Mesothelial cell of epicardium (in vitro differentiated cells): ENCODE results near the gene HNRNPK. TPM values are rescaled to one million over a fixed set of nuclear protein-coding genes. Genes with fewer than 3 reads are reported as not detected.

ENCODE experiments used
- DNase-seq, 2 experiments: peaks; one replicate each; pipeline ENCODE4 v3.0.0; 2021; ENCODE audit warnings: low spot score in 2 of 2; ENCODE audit not compliant: unreplicated experiment in 2 of 2
- H3K27ac Mint-ChIP-seq: 2 replicates; pipeline ENCODE4 v1.8.0; 2021; ENCODE audit warnings: mixed read lengths
- H3K27me3 Mint-ChIP-seq: 2 replicates; pipeline ENCODE4 v1.8.0; 2021; ENCODE audit warnings: low read depth, mixed read lengths
- H3K36me3 Mint-ChIP-seq: 2 replicates; pipeline ENCODE4 v1.8.0; 2021; ENCODE audit warnings: mixed read lengths
- H3K4me1 Mint-ChIP-seq: 2 replicates; pipeline ENCODE4 v1.8.0; 2021; ENCODE audit warnings: mixed read lengths
- H3K4me3 Mint-ChIP-seq: 2 replicates; pipeline ENCODE4 v1.8.0; 2021; ENCODE audit warnings: mild to moderate bottlenecking, moderate library complexity, mixed read lengths
- H3K9me3 Mint-ChIP-seq: 2 replicates; pipeline ENCODE4 v1.8.0; 2021; ENCODE audit warnings: mixed read lengths
- CTCF ChIP-seq: fragments of 200-600 bp; sonication (generic); IDR thresholded peaks from one replicate; pipeline ENCODE4 v1.5.0; 2021; ENCODE audit warnings: antibody characterized with exemption; ENCODE audit not compliant: unreplicated experiment
- total RNA-seq: library from RNA; stranded (reverse); gene quantifications from 3 replicates; pipeline ENCODE4 v1.2.1, GENCODE V29; 2021

The HNRNPK gene
- total RNA-seq, 1 donor from 2014 or later, result 672 TPM

- Mint-ChIP-seq H3K4me3 (no peak overlapping the region), H3K4me1 (peaks cover 15% of the 10 kb centered on the region), H3K36me3 (peaks cover 12% of the 10 kb centered on the region), H3K27ac (no peak overlapping the region), H3K27me3 (no peaks in the 10 kb centered on the region), H3K9me3 (peaks cover 2% of the 10 kb centered on the region)
- no peak for DNase-seq
- no peak for TF ChIP-seq CTCF
These were observed 22.3 kb upstream of the HNRNPK start for GRCh38 chr9:84002344-84002743.

GRCh38 chr9:84001621-84002020, 21.6 kb upstream of the HNRNPK start:
- Mint-ChIP-seq H3K4me1 (peaks cover 15% of the 10 kb centered on the region), H3K36me3 (peaks cover 10% of the 10 kb centered on the region), H3K27me3 (no peaks in the 10 kb centered on the region), H3K4me3 (no peak overlapping the region), H3K27ac (no peak overlapping the region), H3K9me3 (no peaks in the 10 kb centered on the region)
- TF ChIP-seq CTCF, result no peak
- DNase-seq, result no peak

- Mint-ChIP-seq H3K4me1 (peaks cover 17% of the 10 kb centered on the region), H3K27me3 (no peaks in the 10 kb centered on the region)
- DNase-seq, result no peak
These were observed 20.2 kb upstream of the HNRNPK start for GRCh38 chr9:84000186-84000585.

GRCh38 chr9:83999141-83999918, 19.3 kb upstream of the HNRNPK start:
- no peak for TF ChIP-seq CTCF
- Mint-ChIP-seq H3K27me3 (no peaks in the 10 kb centered on the region), H3K4me3 (no peak overlapping the region), H3K36me3 (peaks cover 5% of the 10 kb centered on the region), H3K4me1 (peaks cover 17% of the 10 kb centered on the region), H3K9me3 (no peaks in the 10 kb centered on the region), H3K27ac (peak overlapping the region; percentile 84)
- DNase-seq, result no peak

More at GRCh38 chr9:84000186-84000585, 20.2 kb upstream of the HNRNPK start:
- TF ChIP-seq CTCF, result no peak
- Mint-ChIP-seq H3K36me3 (peaks cover 5% of the 10 kb centered on the region), H3K9me3 (no peaks in the 10 kb centered on the region), H3K27ac (no peak overlapping the region), H3K4me3 (no peak overlapping the region)

- H3K4me3 Mint-ChIP-seq, result no peak overlapping the region
- no peak for DNase-seq
- H3K9me3 Mint-ChIP-seq, result no peaks in the 10 kb centered on the region
- peaks cover 17% of the 10 kb centered on the region for H3K4me1 Mint-ChIP-seq
- no peak overlapping the region for H3K27ac Mint-ChIP-seq
- no peaks in the 10 kb centered on the region for H3K27me3 Mint-ChIP-seq
- TF ChIP-seq CTCF, result no peak
- no peaks in the 10 kb centered on the region for H3K36me3 Mint-ChIP-seq
These were observed 16.1 kb upstream of the HNRNPK start for GRCh38 chr9:83996126-83996525.
